ENCODE results near the gene INTS2. TPM values are rescaled to one million over a fixed set of nuclear protein-coding genes. Genes with fewer than 3 reads are reported as not detected.
"Not testable (repeated sequence)": the region's sequence is repeated elsewhere in the genome, so short reads cannot be mapped to it uniquely, and the experiment has no call there.

The INTS2 gene
- total RNA-seq, 1 donor from 2014 or later: 26.9 TPM

GRCh38 chr17:61852857-61853256, 74.9 kb downstream of the INTS2 start:
- intact Hi-C loops (cut with micrococcal nuclease): no loop called here

- intact Hi-C loops (cut with micrococcal nuclease): no loop called here
These were observed 78.1 kb downstream of the INTS2 start for GRCh38 chr17:61849674-61850073.

- intact Hi-C loops (cut with micrococcal nuclease): no loop called here
These were observed 78.9 kb downstream of the INTS2 start for GRCh38 chr17:61848896-61849295.

- intact Hi-C loops (cut with micrococcal nuclease): no loop called here
These were observed 79.5 kb downstream of the INTS2 start for GRCh38 chr17:61848247-61848646.

DNA sequence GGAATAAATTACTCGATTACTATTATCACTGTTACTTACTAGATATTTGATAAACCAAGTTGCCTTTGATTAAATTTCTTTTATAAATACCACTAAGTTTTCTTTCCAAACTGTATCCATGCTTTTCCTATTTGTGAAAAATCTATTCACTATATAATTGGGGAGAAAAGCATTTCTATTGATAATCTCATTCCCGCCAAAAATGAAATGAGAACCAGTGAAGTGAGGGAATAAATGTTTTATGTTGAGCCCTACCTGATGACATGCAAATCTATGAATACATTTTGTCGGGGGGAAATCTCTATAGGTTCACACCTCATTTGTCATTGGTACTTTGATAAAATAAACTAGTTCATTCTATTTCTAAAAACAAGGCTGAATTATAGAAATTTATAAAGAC, 80.1 kb downstream of the INTS2 start:
- intact Hi-C loops (cut with micrococcal nuclease): no loop called here

DNA sequence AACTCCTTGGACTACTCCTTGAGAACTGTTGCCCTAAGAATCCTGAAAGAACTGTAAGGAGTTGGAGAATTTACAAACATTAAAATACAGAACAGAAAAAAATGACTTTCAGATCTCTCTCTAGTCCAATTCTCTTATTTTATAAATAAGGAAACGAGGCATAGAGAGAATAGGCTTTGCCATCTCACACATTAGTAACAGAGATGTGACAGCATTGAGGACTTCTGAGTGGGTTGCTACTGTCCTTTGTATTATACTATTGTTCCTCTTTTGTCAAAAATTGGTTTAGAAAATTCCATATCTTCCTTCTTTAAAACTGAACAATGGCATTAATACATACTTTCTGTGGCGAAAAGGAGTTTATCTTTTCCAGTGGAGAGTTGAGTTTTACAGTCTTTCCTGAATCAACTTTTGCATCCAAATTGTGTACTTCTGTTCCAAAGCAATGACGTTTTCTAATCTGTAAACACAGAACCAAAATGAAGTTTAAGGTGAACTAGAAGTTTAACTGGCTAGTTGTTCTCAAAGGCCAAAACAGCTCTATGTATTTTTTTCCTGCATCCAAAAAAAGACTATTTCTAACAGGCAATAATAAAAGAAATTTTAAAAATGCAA, 80.9 kb downstream of the INTS2 start:
- intact Hi-C loops (cut with micrococcal nuclease): no loop called here

DNA sequence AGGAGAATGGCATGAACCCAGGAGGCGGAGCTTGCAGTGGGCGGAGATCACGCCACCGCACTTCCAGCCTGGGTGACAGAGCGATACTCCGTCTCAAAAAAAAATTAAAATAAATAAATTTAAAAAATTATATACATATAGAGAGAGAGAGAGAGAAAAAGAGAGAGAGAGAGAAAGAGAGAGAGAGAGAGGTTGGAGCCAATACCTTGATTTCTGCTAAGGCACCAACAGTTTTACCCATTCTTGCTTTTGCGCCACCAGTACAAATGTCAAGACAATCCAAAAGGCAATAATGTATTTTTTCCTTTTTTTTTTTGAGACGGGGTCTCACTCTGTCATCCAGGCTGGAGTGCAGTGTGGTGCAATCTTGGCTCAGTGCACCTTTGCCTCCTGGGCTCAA, 81.7 kb downstream of the INTS2 start:
- intact Hi-C loops (cut with micrococcal nuclease): no loop called here

GRCh38 chr17:61843435-61843834, 84.3 kb downstream of the INTS2 start:
- intact Hi-C loops (cut with micrococcal nuclease): no loop called here

DNA sequence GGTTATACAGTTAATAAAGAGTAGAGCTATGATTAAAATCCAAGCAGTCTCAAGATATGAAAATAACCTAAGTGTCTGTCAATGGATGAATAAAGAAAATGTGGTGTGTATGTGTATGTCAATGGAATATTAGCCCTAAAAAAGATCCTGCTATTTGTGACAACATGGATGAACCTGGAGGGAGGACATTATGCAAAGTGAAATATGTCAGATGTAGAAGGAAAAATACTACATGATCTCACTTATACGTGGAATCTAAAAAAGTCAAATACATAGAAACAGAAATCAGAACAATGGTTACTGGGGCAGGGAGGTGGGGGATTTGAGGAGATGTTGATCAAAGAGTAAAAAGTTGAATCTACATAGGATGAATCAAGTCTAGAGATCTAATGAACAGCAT, 84.9 kb downstream of the INTS2 start:
- intact Hi-C loops (cut with micrococcal nuclease): no loop called here

- intact Hi-C loops (cut with micrococcal nuclease): no loop called here
These were observed 88.4 kb downstream of the INTS2 start for GRCh38 chr17:61839300-61839786.

GRCh38 chr17:61837175-61838051, 90.4 kb downstream of the INTS2 start:
- intact Hi-C loops (cut with micrococcal nuclease): loop anchor here (1.0 to 2.0 kb wide), 2 partner anchors 201 to 425 kb away; no protein-coding TSS in a partner anchor

- intact Hi-C loops (cut with micrococcal nuclease): loop anchor here (1.0 to 2.0 kb wide), 2 partner anchors 200 to 424 kb away; no protein-coding TSS in a partner anchor
These were observed 91.3 kb downstream of the INTS2 start for GRCh38 chr17:61836266-61837174.

GRCh38 chr17:61835606-61836005, 92.2 kb downstream of the INTS2 start:
- intact Hi-C loops (cut with micrococcal nuclease): loop anchor here (2.0 kb wide), 1 partner anchor 423 kb away; no protein-coding TSS in a partner anchor

GRCh38 chr17:61834610-61835009, 93.2 kb downstream of the INTS2 start:
- intact Hi-C loops (cut with micrococcal nuclease): no loop called here

GRCh38 chr17:61833536-61834193, 94.1 kb downstream of the INTS2 start:
- intact Hi-C loops (cut with micrococcal nuclease): no loop called here

GRCh38 chr17:61832463-61832862, 95.3 kb downstream of the INTS2 start:
- intact Hi-C loops (cut with micrococcal nuclease): no loop called here

- intact Hi-C loops (cut with micrococcal nuclease): no loop called here
These were observed 96.7 kb downstream of the INTS2 start for GRCh38 chr17:61831099-61831498.

DNA sequence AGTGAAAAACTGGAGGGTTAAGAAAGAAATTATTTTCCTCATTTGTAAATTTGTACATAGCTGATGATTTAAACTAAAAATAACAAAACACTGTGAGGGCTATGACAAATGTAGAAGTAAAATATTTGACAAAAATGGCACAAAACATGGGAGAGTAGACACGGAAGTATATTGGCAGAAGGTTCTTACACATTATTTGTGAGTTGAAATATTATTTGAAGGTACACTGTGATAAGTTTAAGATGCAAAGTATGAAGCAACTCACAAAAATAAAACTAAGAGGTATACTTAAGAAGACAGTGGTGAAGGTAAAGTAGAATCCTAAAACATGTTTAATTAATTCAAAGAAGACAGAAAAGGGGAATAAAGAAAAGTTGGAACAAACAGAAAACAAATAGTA, 99.1 kb downstream of the INTS2 start:
- intact Hi-C loops (cut with micrococcal nuclease): no loop called here

DNA sequence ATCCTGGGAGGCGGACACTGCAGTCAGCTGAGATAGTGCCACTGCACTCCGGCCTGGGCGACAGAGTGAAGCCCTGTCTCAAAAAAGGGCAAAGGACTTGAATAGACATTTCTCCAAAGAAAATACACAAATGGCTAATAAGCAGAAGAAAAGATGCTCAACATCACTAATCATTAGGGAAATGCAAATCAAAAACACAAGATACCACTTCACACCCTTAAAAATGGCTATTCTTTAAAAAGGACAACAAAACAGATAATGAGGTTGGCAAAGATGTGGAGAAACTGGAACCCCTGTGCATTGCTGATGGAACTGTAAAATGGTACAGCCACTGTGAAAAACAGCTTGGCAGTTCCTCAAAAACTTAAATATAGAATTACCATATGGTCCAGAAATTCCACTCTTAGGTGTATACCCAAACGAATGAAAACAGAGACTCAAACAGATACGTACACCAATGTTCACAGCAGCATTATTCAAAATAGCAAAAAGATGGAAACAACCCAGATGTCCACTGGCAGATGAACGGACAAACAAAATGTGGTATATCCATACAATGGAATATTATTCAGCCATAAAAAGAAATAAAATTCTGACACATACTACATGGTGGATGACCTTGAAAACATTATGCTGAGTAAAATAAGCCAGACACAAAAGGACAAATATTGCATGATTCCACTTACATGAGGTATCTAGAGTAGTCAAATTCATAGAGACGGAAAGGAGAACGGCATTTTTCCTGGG, 100.0 kb downstream of the INTS2 start:
- intact Hi-C loops (cut with micrococcal nuclease): no loop called here

- intact Hi-C loops (cut with micrococcal nuclease): not testable (repeated sequence)
These were observed 100.9 kb downstream of the INTS2 start for GRCh38 chr17:61826866-61827265.
